Measurements from ENCODE around the gene TRIM47.
"Not testable (repeated sequence)": the region's sequence is repeated elsewhere in the genome, so short reads cannot be mapped to it uniquely, and the experiment has no call there.

The TRIM47 gene

DNA sequence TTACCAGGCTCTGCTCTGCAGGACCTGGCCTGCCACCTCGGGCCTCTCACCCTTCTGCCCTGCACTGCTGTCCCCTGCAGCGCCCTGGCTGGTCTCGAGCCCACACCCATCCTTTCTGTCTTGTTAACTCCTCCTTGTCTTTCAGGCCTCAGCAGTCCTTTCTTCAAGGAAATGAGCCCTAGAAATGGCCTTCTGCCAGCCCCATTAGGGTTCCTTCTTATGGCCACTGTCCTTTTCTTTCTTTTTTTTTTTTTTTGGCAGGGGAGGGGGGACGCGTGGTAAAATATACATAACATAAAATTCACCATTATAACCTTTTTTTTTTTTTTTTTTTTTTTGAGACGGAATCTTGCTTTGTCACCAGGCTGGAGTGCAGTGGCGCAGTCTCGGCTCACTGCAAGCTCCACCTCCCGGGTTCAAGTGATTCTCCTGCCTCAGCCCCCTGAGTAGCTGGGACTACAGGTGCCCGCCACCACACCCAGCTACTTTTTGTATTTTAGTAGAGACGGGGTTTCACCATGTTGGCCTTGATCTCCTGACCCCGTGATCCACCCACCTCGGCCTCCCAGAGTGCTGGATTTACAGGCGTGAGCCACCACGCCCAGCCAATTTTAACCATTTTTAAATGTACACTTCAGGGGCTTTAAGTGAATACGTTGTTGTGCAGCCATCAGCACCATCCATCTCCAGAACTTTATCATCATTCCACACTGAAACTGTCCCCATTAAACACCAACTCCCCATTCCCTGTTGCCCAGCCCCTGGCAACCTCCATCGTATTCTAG, 12.8 kb downstream of the TRIM47 start:
- DNase-seq = not testable (repeated sequence)

DNA sequence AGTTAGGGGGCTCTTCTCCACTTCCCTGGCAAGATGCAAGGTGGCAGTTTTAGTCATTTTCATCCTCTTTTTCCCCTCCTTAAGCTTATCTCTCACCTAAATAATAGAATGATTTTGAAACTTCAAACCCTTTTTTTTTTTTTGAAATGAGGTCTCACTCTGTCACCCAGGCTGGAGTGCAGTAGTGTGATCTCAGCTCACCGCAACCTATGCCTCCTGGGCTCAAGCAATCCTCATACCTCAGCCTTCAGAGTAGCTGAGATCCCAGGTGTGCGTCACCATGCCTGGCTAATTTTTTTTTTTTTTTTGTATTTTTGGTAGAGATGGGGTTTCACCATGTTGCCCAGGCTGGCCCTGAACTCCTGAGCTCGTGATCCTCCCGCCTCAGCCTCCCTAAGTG, 13.5 kb downstream of the TRIM47 start:
- DNase-seq = peak; percentile 61

DNA sequence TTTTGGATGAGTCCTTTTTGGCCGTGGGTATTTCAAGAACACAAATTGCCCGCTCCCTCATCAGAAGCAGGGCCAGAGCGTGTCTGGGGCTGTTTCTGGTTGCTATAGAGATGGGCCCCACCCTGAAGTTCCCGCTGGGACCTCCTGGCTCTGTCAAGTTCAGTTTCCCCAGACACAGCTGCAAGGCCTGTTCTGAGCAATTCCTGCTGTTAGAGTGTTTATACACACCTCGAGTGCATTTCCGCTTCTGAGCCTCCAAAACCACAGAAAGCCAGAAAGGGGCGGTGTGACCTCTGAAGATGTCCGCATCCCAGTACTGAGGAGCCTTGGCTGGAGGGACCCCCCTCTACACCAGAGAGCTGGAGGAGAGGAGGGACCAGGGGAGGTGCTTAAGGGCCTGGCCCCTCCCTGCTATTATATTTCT, 13.9 kb downstream of the TRIM47 start:
- DNase-seq = peak; percentile 88

DNA sequence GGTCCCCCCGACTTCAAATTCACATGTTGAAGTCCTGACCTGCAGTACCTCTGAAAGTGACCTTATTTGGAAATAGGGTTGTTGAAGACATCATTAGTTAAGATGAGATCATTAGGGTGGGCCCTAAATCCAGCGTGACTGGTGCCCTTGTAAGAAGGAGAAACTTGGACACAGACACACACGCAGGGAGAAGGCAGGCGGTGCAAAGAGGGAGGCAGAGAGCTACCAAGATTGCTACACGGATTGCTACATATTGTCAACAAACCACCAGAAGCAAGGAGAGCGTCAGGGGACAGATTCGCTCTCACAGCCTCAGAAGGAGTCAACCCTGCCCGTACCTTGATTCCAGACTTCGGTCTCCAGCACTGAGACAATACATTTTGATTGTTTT, 16.5 kb downstream of the TRIM47 start:
- DNase-seq = no peak

DNA sequence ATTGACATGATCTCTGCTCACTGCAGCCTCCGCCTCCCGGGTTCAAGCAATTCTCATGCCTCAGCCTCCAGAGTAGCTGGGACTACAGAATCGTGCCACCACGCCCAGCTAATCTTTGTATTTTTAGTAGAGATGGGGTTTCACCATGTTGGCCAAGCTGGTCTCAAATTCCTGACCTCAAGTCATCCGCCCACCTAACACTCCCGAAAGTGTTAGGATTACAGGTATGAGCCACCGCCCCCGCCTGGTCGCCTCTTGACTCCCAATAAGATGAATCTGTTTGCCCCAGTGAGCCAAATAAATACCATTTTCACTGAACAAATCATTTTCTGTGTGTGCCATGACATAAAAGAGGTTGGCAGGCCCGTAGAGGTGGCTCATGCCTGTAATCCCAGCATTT, 19.0 kb downstream of the TRIM47 start:
- DNase-seq = not testable (repeated sequence)

DNA sequence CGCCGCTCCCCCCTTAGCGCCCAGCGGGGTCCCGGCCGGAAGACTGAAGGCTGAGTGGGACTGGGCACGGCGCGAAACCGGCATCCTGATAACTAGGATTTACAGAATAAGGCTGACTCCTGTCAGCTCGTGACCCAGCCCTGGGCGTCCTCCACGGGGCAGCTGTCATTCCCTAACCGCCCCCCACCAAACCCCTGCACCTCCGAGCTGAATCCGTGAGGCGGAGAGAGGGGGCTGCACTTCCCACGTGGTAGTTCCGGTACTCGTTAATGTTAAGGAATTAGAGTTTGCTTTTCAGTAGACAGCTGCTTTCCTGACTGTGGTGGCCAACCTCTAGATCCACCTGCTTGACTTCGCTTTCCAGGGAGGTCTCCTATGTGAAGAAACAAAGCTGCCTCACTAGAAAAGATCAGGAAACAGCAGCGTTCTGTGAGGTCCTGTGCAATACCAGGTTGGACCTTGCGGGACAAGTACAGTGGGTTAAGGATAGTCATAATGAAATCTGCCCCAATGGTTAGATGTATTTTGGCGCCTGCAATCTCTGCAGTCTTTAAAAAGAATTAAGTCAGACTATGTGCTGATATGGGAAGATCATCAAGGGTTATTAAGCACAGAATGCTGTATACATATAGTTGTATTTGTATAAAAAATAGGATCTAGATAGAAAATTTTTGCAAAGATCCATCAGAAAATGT, 22.2 kb downstream of the TRIM47 start:
- DNase-seq = peak; percentile 61

DNA sequence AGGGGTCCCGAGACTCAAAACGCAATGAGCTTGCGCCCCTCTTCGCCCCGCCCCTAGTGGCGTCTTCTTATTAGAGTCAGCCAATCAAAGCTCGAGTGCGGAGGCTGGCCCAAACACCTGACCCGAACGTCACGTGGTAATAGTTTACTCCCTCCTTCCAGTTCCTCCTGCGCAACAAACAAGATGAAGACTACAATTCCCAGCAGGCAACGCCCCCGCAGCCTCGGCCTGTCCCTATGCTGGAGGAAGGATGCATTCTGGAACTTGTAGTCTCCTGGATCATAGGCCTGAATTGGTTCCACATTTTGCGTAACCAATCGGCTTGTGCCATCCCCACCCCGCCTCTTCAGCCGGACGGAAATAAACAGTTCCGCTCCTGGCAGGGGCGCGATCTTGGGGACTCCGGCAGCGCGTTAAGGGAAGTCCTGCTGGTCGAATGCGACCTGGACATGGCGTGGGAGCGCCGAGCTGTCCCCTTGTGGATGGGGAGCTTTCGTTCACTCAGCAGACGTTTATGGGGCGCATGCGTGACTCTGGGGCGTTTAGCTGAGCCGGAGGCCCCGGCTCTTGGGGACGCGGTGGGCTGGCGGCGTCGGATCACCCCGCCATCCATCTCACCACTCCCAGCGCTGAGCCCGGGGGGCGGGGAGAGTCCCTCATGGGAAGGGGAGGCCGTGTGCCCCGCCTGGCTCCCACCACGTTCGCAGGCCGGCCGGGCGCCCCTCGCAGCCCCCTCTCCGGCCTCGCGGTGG, 22.9 kb downstream of the TRIM47 start, which contains the start of gene WBP2:
TSS of gene WBP2 (minus strand) at position 26 of the 752 bp plus-strand sequence. CDS start 38 bp downstream, outside the sequence.
- peak; percentile 99 for DNase-seq

DNA sequence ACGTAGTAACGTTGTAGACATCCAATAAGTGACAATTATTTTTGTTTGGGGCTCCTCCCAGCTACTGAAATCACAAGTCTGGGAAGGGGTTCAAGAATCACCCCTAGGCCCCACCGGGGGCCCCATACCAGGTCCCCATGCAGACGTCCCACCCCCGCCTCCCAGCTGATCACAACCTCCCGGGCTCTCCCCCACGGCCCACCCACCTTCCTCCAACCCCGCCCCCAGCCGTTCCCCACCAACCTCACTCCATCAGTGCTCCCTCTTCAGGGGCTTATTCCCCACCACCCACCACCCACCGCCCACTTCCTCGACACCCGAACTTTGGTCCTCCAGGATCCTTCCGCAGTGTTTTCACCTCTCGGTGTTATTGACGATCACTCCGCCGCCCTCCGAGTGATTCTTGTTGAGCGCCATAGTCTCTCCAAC, 23.5 kb downstream of the TRIM47 start:
- DNase-seq = no peak

DNA sequence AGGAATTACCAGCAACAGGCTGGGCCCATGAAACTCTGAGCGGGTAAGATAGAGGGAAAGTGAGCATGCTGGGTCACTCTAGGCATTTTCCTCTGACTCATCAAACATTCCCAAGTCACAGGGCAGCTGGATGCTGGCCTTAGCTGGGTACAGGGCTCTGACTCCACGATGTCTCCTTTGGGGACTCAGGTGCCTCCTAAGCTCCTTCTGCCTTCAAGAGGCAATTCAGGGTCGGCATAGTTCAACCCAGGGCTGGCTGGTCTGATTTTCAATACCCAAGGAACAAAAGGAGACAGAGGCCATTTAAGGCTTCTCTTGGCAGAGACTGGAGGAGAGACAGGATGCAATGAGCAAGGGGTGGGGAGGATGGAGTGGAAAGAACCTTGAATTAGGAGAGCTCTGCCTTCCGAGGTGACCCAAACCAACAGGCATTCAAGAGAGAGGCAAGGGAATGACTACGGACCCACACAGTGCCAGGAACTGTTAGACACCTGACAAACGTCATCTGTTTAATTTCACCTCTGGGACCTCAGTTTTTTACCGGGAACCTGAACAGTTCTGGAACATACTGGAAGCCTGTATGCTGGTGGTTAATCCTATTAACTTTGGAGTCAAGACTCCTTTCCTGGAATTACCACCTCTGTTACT, 24.2 kb downstream of the TRIM47 start:
- DNase-seq = no peak

DNA sequence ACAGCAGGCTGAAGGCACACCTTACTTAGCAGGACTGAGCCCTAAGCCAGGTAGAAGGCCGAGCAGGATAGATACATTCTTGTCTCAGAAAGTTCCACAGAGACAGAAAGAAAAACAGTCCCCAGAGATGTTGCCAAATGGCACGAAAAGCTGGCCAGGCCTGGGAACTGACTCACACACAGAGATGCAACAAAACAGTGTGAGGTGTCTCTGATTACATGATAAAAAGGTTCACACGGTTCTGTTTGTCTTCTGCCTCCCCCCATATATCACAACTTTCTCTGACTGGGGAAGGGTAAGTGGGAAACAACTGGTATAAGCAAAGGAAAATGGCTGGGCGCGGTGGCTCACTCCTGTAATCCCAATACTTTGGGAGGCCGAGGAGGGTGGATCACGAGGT, 24.9 kb downstream of the TRIM47 start:
- DNase-seq = no peak

DNA sequence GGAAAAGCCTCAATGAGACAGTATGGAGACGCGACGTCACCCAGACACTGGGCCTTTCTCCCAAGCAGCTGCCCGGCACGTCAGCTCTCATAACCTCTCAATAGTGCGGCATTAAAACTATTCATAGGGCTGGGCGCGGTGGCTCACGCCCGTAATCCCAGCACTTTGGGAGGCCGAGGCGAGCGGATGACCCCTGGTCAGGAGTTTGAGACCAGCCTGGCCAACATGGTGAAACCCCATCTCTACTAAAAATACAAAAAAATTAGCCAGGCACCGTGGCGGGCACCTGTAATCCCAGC, 26.7 kb downstream of the TRIM47 start:
- not testable (repeated sequence) for DNase-seq

DNA sequence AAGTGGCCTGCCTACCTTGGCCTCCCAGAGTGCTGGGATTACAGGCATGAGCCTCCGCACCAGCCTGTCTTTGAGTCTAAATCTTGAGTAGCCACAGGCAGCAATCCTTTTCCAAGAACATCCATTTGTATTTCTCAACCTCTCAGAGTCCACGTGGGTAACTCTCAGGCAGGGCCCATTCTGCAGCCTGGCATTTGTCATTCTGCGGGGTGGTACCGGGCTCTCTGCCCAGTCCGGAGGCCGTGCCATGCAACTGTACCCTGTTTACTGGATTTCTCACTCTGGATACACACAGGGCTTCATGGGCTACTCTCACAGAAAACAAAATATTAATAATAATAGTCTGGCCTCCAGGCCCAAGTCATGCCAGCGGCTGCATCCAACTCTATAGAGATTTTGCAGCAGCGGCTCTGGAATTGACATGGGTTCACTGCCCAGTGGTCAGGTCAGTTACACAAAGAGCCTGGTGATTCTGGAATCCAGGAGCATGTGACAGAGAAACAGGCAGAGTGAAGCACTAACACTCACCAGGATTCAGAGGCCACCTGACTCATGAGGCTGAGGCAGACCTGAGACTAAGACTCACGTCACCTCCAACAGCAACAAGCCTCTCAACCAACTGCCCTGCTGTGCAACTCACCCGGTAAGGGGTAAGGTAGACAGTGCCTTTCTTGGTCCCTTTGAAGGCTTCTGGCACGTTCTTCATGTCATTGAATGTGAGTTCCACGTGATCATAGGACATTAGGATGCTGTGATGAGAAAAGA, 27.3 kb downstream of the TRIM47 start:
- no peak for DNase-seq

DNA sequence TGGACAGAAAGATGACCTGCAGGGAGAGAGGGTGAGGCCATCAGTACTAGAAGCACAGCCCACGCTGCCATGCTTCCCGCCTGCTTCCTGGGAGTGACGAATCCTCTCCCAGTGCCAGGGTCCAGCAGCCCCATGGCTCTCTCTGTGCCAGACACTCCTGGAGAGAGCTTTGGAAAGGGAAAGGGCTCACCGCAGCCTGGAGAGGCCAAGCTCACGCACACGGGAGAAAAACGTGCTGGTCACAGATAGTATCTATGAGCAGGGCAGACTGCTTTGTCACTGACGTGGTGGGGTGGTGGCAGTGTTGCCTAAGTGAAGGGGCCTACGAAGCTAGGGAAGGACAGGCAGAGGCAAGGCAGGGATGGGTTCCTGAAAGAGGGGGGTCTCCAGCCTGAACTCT, 28.7 kb downstream of the TRIM47 start:
- no peak for DNase-seq

DNA sequence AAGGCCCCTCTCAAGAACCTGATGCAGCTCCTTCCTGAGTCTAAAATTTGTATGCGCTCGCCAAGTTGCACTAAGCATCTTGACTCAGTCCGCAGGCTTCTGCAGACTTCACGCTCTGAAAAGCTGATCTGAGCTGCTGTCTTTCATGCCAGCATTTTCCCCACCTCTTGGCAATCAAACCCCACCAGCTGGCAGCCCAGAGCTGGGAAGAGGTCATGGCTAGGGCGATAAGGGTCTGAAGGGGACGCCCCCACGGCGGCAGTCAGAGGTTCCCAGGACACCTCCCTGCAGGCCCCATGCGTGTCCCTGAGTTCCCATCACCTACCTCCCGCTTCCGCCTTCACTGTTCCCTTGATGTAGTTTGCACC, 29.1 kb downstream of the TRIM47 start:
- no peak for DNase-seq

DNA sequence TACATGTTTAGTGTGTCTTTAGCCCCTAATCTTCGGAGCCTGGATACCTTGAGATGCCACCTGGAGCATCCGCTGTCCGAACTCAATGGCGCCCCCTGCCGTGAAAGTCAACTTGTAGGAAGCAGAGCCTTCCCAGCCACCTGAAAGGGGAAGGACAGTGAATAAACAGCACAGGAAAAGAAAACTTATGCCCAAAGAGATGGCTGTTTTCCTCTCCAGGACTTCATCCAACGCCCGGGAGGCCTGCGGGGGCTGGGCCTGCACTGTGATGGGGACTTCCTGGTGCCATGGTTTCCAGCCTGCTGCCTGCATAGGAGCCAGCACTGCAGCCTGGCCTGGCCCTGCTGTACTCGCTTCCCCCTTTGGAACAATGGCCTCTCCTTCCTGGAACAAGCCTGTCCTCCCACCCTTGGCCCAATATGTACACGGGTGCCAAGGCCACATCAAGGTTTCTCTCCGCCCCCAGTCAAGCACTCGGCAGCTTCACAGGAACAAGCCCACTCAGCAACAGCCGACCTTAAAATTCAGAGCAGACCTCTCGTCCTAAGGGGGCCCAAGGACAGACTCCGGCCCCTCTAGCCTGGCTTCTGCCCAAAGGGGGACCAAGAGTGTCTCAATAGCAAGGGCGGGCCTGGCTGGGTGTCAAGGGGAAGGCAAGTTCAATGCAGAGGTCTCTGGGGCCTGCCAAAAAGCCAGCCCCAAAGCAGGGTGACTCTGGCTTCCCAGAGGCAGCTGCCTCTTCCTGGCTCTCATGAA, 29.7 kb downstream of the TRIM47 start:
- peak; percentile 78 for DNase-seq

DNA sequence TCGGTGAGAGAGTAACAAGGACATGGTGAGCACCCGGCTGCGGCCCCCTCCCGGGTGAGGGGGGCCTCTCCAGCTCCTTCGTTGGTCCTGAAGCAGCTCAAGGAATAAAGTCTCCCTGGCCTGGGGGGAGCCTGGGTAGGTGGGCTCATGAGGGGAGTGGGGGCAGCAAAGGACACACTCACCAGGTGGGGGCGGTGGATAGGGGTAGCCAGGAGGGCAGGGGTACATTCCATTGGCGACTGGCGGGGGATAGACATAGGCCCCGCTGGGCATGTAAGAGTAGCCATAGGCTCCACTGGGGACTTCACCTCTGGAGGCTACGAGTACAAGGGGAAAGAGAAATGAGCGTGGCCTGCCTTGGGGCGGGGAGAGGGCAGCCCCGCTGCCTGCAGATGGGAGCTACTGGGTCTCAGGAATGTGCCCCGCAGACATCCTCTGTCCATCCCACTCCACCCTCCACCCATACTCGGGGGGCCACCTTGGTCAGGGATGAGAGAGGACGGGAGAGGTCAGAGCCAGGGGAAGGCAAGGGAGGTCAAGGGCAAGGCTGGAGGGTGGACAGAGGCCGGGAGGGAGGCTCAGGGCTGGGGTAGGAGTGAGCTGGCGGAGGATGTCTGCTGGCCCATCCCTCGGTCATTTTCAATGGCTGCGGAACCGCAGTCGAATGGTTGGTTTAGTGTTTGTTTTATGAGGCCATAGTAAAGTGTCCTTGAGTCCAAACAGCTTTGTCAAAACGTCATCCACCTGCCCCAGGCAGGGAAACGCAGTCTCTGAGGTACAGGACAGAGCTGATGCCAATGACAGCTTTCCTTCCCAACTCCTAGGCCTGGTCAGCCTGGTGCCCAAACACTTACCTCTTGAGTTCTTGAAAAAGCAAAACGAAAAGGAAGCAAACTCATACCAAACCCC, 30.5 kb downstream of the TRIM47 start:
- no peak for DNase-seq

DNA sequence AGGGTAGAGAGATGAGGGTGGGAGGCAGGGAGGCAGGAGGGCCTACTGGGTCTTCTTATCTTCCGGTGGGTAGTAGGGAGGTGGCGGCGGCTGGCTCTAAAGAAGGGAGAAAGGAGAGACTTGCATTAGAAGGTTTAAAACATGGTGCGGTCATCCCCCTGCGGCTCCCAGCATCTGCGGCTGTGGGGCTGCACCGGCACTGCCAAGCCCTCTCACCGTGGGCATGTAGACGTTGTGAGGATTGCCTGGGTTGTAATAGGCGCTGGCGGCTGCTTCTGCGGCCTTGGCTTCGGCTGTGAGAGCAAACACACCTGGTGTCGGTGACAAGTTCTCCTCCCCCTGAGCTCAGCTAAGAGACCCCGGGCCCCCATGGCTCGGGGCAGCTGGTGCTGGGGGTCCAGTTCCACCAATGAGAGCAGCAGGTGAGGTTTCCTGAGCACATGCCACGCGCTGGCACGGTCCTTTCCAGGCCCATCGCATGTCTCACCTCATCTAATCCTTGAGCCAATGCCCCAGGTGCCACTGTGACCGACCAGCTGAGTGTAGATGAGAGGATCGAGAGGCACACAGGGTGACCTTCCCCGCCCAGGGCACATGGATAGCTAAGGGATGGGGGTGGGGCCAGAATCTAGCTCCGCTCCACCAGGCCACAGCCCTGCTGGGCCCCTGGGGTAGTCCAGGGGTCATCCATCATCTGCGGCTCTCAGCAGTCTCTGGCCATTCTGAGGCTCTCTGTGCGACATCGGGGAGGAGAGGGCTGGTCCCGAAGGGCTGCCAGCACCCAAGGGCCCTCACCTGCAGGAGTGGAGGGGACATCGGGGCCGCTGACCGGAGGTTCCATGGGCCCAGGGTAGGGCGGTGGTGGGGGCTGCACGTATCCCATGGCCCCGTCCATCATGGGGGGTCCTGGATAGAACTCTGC, 31.4 kb downstream of the TRIM47 start:
- DNase-seq = no peak

DNA sequence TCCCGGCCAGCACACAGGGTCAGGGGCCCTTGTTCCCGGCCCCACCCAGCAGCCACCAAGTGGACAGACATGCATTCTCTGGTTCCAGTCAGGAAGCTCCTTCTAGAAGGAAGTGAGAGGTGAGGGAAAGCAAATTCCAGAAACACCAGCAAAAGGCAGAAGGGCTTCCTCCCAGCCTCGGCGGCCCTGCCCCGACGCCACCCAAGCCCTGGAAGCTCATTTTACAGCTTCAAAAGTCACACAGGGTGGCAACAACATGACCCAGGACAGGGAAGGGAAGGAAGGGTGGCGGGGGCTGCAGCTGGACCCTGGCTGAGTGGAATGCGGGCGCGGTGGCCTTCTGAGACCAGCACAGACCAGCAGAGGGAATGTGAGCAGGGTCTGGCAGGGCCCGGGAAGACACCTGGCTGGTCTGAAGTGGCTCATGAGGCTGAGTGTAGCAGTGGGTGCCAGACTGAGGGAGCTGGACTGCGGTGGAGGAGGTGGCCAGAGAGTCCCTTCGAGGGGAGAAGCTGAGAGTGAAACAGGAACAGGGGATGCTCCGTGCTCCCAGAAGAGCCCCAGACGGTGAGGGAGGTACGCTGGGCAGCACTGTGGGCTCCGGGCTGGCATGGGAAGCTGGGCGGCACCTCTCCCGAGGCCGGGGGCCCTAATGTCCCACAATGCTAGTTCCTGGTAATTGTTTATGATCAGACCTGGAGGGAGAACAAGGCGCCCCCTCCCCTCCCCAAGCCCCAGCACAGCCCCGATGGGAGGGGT, 32.3 kb downstream of the TRIM47 start:
- no peak for DNase-seq
